HG03025 (cell line): ENCODE data around the gene GIPR.
"Not testable (repeated sequence)": the region's sequence is repeated elsewhere in the genome, so short reads cannot be mapped to it uniquely, and the experiment has no call there.

ENCODE experiments used
- ATAC-seq: cut with Tn5 transposase; IDR thresholded peaks from one replicate; pipeline ENCODE4 v1.9.1; 2021; ENCODE audit warnings: mild to moderate bottlenecking, moderate library complexity; ENCODE audit not compliant: unreplicated experiment, low FRiP score

The GIPR gene

GRCh38 chr19:45645631-45646344 is 22.2 kb upstream of the GIPR start:
- ATAC-seq: peak; percentile 36

- ATAC-seq: no peak
These were observed 21.7 kb upstream of the GIPR start for GRCh38 chr19:45646345-45646698.

- ATAC-seq: no peak
These were observed 17.3 kb upstream of the GIPR start for GRCh38 chr19:45650722-45651121.

GRCh38 chr19:45653634-45654033 is 14.4 kb upstream of the GIPR start:
- no peak for ATAC-seq

- ATAC-seq: no peak
These were observed 12.9 kb upstream of the GIPR start for GRCh38 chr19:45655073-45655472.

- ATAC-seq: no peak
These were observed 10.4 kb upstream of the GIPR start for GRCh38 chr19:45657520-45658167.

GRCh38 chr19:45659096-45659729 is 8.8 kb upstream of the GIPR start:
- no peak for ATAC-seq

- ATAC-seq: no peak
These were observed 7.4 kb upstream of the GIPR start for GRCh38 chr19:45660636-45661035.

- no peak for ATAC-seq
These were observed 4.2 kb upstream of the GIPR start for GRCh38 chr19:45663800-45664199.

GRCh38 chr19:45664575-45664974 is 3.4 kb upstream of the GIPR start:
- ATAC-seq: no peak

- no peak for ATAC-seq
These were observed 386 bp downstream of the GIPR start for GRCh38 chr19:45668342-45668871.

GRCh38 chr19:45670670-45671453 is 2.8 kb downstream of the GIPR start:
- ATAC-seq: no peak

- no peak for ATAC-seq
These were observed 6.9 kb downstream of the GIPR start for GRCh38 chr19:45674946-45675345.

- no peak for ATAC-seq
These were observed 8.8 kb downstream of the GIPR start for GRCh38 chr19:45676851-45677263.

GRCh38 chr19:45677351-45678230 is 9.6 kb downstream of the GIPR start:
- ATAC-seq: no peak

- no peak for ATAC-seq
These were observed 13.5 kb downstream of the GIPR start for GRCh38 chr19:45681391-45682015.

- ATAC-seq: no peak
These were observed 14.1 kb downstream of the GIPR start for GRCh38 chr19:45682117-45682516.

GRCh38 chr19:45682908-45683307 is 14.9 kb downstream of the GIPR start:
- ATAC-seq: no peak

- not testable (repeated sequence) for ATAC-seq
These were observed 17.0 kb downstream of the GIPR start for GRCh38 chr19:45685045-45685444.
